ENCODE data around the gene COL4A1. TPM values are rescaled to one million over a fixed set of nuclear protein-coding genes. Genes with fewer than 3 reads are reported as not detected.

Gene COL4A1
- total RNA-seq, 1 experiment from 2014 or later: 4.8 TPM

- Mint-ChIP-seq H3K27me3 (ENCODE audit: insufficient read depth, unreplicated experiment) (no peaks in the 10 kb centered on the region), H3K27ac (ENCODE audit: unreplicated experiment) (no peak overlapping the region), H3K4me3 (ENCODE audit: unreplicated experiment) (no peak overlapping the region), H3K9me3 (ENCODE audit: unreplicated experiment) (peaks cover 7% of the 10 kb centered on the region), H3K36me3 (ENCODE audit: insufficient read depth, unreplicated experiment) (no peaks in the 10 kb centered on the region), H3K4me1 (ENCODE audit: low read depth, unreplicated experiment) (peaks cover 13% of the 10 kb centered on the region)
- TF ChIP-seq CTCF (IDR thresholded peaks at IDR 0.05; ENCODE audit: insufficient read depth in 1 of 2, low read depth in 1 of 2, low read length in 1 of 2, severe bottlenecking in 1 of 2, unreplicated experiment in 1 of 2): no peak
- POLR2A ChIA-PET: no interaction called here
- Histone ChIP-seq H3K27me3 (replicated peaks; ENCODE audit: control insufficient read depth, insufficient read depth, low read length) (no peaks in the 10 kb centered on the region), H3K4me1 (no peaks in the 10 kb centered on the region), H3K4me3 (ENCODE audit: low read depth, low read length) (no peak overlapping the region), H3K36me3 (ENCODE audit: control insufficient read depth, insufficient read depth, low read length) (no peaks in the 10 kb centered on the region), H3K9me3 (no peaks in the 10 kb centered on the region)
- no TSS peak for BruUV-seq (replicated peaks)
- no peak for DNase-seq
- intact Hi-C loops (cut with micrococcal nuclease; ENCODE audit: unreplicated experiment): no loop called here
- CTCF ChIA-PET: no interaction called here
Measured at GRCh38 chr13:110213461-110214074, 93.4 kb downstream of the COL4A1 start.

- TF ChIP-seq CTCF (IDR thresholded peaks at IDR 0.05; ENCODE audit: insufficient read depth in 1 of 2, low read depth in 1 of 2, low read length in 1 of 2, severe bottlenecking in 1 of 2, unreplicated experiment in 1 of 2): no peak
- Mint-ChIP-seq H3K4me1 (ENCODE audit: low read depth, unreplicated experiment) (peaks cover 13% of the 10 kb centered on the region), H3K27me3 (ENCODE audit: insufficient read depth, unreplicated experiment) (no peaks in the 10 kb centered on the region), H3K9me3 (ENCODE audit: unreplicated experiment) (peaks cover 7% of the 10 kb centered on the region), H3K27ac (ENCODE audit: unreplicated experiment) (no peak overlapping the region), H3K36me3 (ENCODE audit: insufficient read depth, unreplicated experiment) (no peaks in the 10 kb centered on the region), H3K4me3 (ENCODE audit: unreplicated experiment) (no peak overlapping the region)
- no TSS peak for BruUV-seq (replicated peaks)
- POLR2A ChIA-PET: no interaction called here
- no peaks in the 10 kb centered on the region for H3K27me3 ChIP-seq (replicated peaks; ENCODE audit: control insufficient read depth, insufficient read depth, low read length)
- H3K36me3 ChIP-seq (ENCODE audit: control insufficient read depth, insufficient read depth, low read length): no peaks in the 10 kb centered on the region
- CTCF ChIA-PET: no interaction called here
- H3K4me1 ChIP-seq: no peaks in the 10 kb centered on the region
- DNase-seq: no peak
- intact Hi-C loops (cut with micrococcal nuclease; ENCODE audit: unreplicated experiment): no loop called here
- no peak overlapping the region for H3K4me3 ChIP-seq (ENCODE audit: low read depth, low read length)
- H3K9me3 ChIP-seq: no peaks in the 10 kb centered on the region
Measured at GRCh38 chr13:110212529-110212928, 94.4 kb downstream of the COL4A1 start.

GRCh38 chr13:110211735-110212134, 95.2 kb downstream of the COL4A1 start:
- Mint-ChIP-seq H3K36me3 (ENCODE audit: insufficient read depth, unreplicated experiment) (no peaks in the 10 kb centered on the region), H3K27ac (ENCODE audit: unreplicated experiment) (no peak overlapping the region), H3K4me1 (ENCODE audit: low read depth, unreplicated experiment) (peaks cover 6% of the 10 kb centered on the region), H3K27me3 (ENCODE audit: insufficient read depth, unreplicated experiment) (no peaks in the 10 kb centered on the region), H3K4me3 (ENCODE audit: unreplicated experiment) (no peak overlapping the region), H3K9me3 (ENCODE audit: unreplicated experiment) (peaks cover 7% of the 10 kb centered on the region)
- no peak for DNase-seq
- TF ChIP-seq CTCF (IDR thresholded peaks at IDR 0.05; ENCODE audit: insufficient read depth in 1 of 2, low read depth in 1 of 2, low read length in 1 of 2, severe bottlenecking in 1 of 2, unreplicated experiment in 1 of 2): no peak
- intact Hi-C loops (cut with micrococcal nuclease; ENCODE audit: unreplicated experiment): no loop called here
- CTCF ChIA-PET: no interaction called here
- peaks cover 1% of the 10 kb centered on the region; the same call in 1 of the 2 replicates for H3K4me1 ChIP-seq
- no peaks in the 10 kb centered on the region for H3K36me3 ChIP-seq (ENCODE audit: control insufficient read depth, insufficient read depth, low read length)
- BruUV-seq (replicated peaks): no TSS peak
- H3K9me3 ChIP-seq: no peaks in the 10 kb centered on the region
- POLR2A ChIA-PET: no interaction called here
- no peaks in the 10 kb centered on the region for H3K27me3 ChIP-seq (replicated peaks; ENCODE audit: control insufficient read depth, insufficient read depth, low read length)
- H3K4me3 ChIP-seq (ENCODE audit: low read depth, low read length): no peak overlapping the region
